HG03378 (cell line): ENCODE results near the gene KCNQ5.
"Not testable (repeated sequence)": the region's sequence is repeated elsewhere in the genome, so short reads cannot be mapped to it uniquely, and the experiment has no call there.

Source experiments
- ATAC-seq: cut with Tn5 transposase; IDR thresholded peaks from one replicate; pipeline ENCODE4 v1.9.1; 2021; ENCODE audit warnings: mild to moderate bottlenecking, moderate library complexity; ENCODE audit not compliant: unreplicated experiment

KCNQ5 gene

DNA sequence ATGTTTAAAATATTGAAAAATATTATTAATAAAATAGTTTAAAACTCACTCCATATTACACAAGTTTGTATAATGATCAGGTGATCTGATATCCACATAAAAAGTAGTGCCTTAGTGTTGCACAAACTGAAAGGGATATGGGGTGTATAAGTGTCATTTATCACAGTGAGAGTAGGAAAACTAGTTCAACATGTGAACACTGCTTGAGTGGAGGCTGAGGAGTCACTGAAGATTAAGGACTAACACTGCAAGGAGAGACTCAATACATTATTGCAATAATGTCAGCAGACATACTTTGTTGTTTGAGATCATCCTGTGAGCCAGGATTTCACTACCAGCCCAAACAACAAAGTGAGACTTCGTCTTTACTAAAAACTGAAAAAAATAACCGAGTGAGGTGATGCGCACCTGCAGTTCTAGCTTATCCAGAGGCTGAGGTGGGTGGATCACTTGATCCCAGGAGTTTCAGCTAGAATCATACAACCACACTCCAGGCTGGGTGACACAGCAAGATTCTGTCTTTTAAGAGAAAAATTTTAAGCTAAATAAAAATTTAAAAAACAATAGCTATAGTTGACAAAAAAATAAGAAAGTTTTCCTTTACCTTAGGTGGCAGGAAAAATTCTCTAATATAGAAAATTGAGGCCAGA lies 605.9 kb downstream of the KCNQ5 start:
- no peak for ATAC-seq

DNA sequence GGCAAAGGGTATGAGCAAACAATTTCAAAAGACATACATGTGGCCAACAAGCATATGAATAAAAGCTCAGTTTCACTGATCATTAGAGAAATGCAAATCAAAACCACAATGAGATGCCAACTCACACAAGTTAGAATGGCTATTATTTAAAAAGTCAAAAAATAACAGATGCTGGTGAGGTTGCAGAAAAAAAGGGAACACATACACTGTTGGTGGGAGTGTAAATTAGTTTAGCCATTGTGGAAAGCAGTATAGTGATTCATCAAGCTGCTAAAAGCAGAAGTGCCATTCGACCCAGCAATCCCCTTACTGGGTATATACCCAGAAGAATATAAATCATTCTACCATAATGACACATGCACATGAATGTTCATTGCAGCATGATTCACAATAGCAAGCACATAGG lies 610.1 kb downstream of the KCNQ5 start:
- peak; percentile 77 for ATAC-seq

DNA sequence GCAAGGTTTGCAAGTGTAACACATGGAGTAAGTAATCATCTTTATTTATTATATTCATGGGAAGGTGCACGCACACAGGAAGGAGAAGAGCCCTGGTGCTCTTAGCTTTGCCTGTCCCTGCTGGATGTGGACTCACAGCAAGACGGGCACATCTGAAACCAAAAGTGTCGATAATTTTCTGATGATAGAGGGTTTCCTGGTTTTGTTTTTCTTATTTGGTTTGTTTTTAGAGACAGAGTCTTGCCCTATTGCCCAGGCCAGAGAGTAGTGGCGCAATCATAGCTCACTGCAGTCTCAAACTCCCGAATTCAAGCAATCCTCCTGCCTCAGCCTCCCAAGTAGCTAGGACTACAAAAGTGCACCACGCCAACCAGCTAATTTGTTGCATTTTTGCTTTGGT lies 611.2 kb downstream of the KCNQ5 start:
- ATAC-seq = no peak

DNA sequence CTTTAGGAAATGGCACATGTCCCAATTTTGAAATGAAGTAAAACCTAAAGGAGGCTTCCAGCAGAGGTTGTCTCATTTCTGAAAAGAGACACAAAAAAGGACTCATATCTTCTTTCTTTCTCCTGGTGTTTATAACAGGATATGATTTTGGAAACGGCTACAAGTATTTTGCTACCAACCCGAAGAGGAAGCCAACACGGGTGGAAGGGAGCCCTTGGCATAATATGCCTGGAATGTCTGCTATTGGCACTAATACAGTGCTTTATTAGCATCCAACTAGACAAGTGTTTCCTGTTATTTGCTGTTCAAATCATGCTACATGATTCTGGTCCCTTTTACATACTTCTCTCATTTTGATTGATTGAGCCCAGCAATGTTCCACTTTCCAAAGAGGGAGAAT lies 612.1 kb downstream of the KCNQ5 start:
- not testable (repeated sequence) for ATAC-seq

DNA sequence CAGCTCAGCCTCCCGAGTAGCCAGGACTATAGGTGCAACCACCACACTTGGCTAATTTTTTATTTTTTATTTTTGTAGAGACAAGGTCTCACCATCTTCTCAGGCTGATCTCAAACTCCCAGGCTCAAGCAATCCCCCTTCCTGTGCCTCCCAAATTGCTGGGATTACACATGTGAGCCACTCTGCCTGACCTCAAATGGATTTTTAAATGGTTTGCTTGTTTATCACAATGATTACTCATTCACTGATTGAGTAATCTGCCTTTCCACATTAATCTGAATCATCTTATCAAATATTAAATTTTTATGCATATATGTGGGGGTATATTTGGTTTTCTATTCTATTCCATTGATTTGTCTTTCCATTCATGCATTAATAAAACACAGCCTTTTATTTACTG lies 612.9 kb downstream of the KCNQ5 start:
- no peak for ATAC-seq

DNA sequence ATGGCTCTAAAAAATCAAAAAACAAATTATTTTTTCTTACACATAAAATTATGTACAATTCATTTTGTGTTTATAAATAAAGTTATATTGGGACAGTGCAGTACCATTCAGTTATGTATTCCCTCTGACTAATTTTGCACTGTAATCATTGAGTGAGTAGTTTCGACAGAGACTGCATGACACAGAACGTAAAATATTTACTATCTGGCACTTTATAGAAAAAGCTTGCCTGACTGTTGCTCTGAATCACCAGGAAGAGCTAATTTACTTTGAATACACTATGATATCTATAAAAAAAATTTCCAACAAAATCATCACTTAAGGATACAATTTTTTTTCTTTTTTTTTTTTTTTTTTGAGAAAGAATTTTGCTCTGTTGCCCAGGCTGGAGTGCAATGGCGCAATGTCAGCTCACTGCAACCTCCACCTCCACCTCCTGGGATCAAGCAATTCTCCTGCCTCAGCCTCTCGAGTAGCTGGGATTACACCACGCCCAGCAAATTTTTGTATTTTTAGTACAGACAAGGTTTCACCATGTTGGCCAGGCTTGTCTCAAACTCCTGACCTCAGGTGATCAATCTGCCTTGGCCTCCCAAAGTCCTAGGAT lies 614.4 kb downstream of the KCNQ5 start:
- ATAC-seq = no peak

DNA sequence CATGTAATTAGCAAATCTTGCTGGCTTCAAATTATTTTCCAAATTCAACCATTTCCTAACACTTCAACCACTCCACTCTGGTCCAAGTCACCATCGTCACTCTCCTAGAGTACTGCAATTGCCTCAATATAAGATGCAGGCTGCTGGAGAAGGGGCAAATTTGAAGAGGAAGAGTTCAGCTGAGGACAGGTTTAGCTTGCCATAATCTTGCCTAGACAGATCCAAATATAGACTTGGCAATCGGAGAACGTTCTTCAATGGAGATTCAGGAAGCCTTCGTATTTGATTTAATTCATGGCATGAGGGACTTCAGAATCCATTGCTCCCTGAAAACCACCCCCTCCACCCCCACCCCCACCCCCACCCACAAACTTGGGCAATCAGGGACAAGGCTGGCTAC lies 618.9 kb downstream of the KCNQ5 start:
- ATAC-seq = no peak

DNA sequence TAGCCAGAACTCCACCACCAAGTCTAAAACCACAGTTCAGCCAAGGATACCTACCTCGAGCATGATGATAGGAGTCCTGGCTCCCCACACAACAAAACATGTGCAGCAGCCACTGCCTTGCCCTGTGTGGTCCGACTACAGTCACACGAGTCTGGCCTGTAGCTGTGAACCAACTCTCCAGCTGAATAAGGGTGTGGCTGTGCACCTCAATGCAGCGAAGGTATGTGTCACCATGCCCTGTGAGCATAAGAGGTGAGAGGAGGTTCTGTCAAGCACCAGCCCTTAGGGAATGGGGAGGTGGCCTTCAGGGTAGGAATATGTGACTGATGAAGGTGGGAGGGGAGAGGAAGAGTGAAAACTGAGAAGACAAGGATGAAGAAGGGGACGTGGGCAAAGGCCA lies 620.1 kb downstream of the KCNQ5 start:
- ATAC-seq = no peak
